Measurements from ENCODE around the gene MRPL32. TPM values are rescaled to one million over a fixed set of nuclear protein-coding genes. Genes with fewer than 3 reads are reported as not detected.

MRPL32 gene
- total RNA-seq, 1 donor, result 53.1 TPM

- no peak for TF ChIP-seq CTCF (IDR thresholded peaks at IDR 0.05; ENCODE audit: insufficient read depth, low read length)
- no peak overlapping the region for H3K4me3 ChIP-seq (ENCODE audit: low read depth, low read length)
- DNase-seq (ENCODE audit: low read depth), result no peak
Measured at GRCh38 chr7:42900842-42901241, 31.3 kb upstream of the MRPL32 start.

GRCh38 chr7:42902331-42902730 is 29.8 kb upstream of the MRPL32 start:
- TF ChIP-seq CTCF (IDR thresholded peaks at IDR 0.05; ENCODE audit: insufficient read depth, low read length), result no peak
- DNase-seq (ENCODE audit: low read depth), result no peak
- H3K4me3 ChIP-seq (ENCODE audit: low read depth, low read length), result no peak overlapping the region

- H3K4me3 ChIP-seq (ENCODE audit: low read depth, low read length), result no peak overlapping the region
- DNase-seq (ENCODE audit: low read depth), result no peak
- no peak for TF ChIP-seq CTCF (IDR thresholded peaks at IDR 0.05; ENCODE audit: insufficient read depth, low read length)
Measured at GRCh38 chr7:42906181-42906580, 26.0 kb upstream of the MRPL32 start.

GRCh38 chr7:42907316-42907715 is 24.9 kb upstream of the MRPL32 start:
- peak; percentile 12 for DNase-seq (ENCODE audit: low read depth)
- no peak for TF ChIP-seq CTCF (IDR thresholded peaks at IDR 0.05; ENCODE audit: insufficient read depth, low read length)
- no peak overlapping the region for H3K4me3 ChIP-seq (ENCODE audit: low read depth, low read length)

- TF ChIP-seq CTCF (IDR thresholded peaks at IDR 0.05; ENCODE audit: insufficient read depth, low read length), result no peak
- peak overlapping the region; percentile 68 for H3K4me3 ChIP-seq (ENCODE audit: low read depth, low read length)
- DNase-seq (ENCODE audit: low read depth), result no peak
Measured at GRCh38 chr7:42910306-42910705, 21.9 kb upstream of the MRPL32 start.

GRCh38 chr7:42911454-42912447 is 20.4 kb upstream of the MRPL32 start, which contains the start of gene C7orf25:
TSS of gene C7orf25 (minus strand) at chr7:42912070. CDS start at chr7:42910900, 1,170 bp downstream.
- peak within 1 kb of the TSS; percentile 68 for H3K4me3 ChIP-seq (ENCODE audit: low read depth, low read length)
- no peak for TF ChIP-seq CTCF (IDR thresholded peaks at IDR 0.05; ENCODE audit: insufficient read depth, low read length)
- peak; percentile 88 for DNase-seq (ENCODE audit: low read depth)
